GM19025 (cell line): ENCODE data around the gene PCBP2.
"Not testable (repeated sequence)": the region's sequence is repeated elsewhere in the genome, so short reads cannot be mapped to it uniquely, and the experiment has no call there.

Source experiments
- ATAC-seq: cut with Tn5 transposase; IDR thresholded peaks from one replicate; pipeline ENCODE4 v1.9.1; 2021; ENCODE audit warnings: mild to moderate bottlenecking, low read depth, moderate library complexity; ENCODE audit not compliant: unreplicated experiment

The PCBP2 gene

DNA sequence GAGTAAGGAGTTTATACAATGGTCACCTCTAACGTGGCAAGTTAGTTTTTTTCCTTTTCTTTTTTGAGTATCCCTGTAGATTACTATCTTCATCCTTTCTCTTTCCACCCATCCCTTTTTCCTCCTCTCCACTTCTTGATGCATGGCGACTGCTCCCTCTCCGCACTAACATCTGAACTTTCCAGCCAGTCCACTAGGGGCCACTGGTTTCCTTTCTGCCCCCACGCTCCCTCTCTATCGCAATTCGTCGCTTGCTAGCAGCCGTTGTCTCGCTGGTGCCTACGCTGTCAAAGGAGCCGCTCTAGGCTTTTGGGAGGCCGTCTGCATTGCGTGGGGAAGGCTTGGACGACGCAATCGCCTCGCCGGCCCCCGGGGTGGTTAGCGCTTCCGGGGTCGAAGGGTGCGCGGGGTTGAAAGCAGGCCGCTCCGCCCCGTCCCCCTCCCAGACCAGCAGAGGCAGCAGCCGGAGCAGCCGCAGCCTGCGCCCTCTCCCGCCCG, at the start of gene PCBP2:
Gene PCBP2, plus strand, starts transcription at position 442 of the 498 bp plus-strand sequence. CDS start 2,699 bp downstream, outside the sequence.
- peak; percentile 95 for ATAC-seq

DNA sequence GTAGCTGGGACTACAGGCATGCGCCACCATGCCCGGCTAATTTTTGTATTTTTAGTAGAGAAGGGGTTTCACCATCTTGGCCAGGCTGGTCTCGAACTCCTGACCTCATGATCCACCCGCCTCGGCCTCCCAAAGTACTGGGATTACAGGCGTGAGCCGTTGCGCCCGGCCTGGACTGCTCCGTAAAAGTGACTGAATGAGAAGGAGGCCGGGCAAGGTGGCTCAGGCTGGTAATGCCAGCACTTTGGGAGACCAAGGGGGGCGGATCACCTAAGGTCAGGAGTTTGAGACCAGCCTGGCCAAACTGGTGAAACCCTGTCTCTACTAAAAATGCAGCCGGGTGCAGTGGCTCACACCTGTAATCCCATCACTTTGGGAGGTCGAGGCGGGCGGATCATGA, 49.6 kb upstream of the PCBP2 start:
- ATAC-seq: not testable (repeated sequence)

DNA sequence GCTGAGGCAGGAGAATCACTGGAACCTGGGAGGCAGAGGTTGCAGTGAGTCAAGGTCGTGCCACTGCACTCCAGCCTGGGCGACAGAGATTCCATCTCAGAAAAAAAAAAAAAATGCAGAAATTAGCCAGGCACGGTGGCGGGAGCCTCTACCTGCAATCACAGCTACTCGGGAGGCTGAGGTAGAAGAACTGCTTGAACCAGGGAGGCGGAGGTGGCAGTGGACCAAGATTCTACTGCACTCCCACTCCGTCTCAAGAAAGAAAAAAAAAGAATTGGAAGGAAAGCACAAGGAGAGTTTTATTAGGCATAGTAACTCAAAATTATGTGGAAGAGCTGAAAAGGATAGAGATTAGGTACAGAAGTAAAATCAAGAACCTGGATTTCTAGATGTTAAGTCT, 49.0 kb upstream of the PCBP2 start:
- no peak for ATAC-seq

DNA sequence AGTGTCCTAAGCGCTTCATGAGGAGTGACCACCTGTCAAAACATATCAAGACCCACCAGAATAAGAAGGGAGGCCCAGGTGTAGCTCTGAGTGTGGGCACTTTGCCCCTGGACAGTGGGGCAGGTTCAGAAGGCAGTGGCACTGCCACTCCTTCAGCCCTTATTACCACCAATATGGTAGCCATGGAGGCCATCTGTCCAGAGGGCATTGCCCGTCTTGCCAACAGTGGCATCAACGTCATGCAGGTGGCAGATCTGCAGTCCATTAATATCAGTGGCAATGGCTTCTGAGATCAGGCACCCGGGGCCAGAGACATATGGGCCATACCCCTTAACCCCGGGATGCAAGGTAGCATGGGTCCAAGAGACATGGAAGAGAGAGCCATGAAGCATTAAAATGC, 41.0 kb upstream of the PCBP2 start:
- ATAC-seq: no peak

DNA sequence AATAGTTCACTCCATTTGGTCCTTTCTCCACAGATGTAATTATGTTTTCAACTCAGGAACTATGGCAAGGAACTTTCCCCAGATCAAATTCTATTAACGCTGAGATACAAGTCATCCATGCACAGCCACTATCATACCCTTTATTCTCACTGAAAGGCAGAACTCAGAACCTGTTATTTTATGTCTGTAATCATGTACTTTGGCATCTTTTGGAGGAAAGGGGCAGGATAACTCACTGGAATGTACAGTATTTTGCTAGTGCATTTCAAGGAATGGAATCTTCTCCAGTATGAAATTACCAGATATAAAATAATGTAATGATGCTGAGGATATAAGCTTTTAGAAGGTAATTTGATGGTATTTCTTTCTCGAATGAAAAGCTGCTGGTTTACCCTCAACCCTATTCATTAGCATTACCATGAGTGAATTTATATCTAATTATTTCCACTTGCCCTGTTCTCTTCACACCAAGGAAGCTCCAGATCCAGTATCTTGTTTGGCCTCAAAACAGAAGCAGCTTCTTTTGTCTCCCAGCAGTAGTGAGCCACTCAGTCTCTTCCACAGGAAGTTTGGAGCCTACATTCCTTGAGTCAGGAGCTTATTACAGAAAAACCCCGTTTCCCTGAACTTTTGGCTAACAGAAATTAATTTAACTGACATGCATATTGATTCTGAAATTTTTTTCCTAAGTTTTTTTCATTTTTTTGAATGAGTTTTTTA, 38.3 kb upstream of the PCBP2 start:
- ATAC-seq: no peak

DNA sequence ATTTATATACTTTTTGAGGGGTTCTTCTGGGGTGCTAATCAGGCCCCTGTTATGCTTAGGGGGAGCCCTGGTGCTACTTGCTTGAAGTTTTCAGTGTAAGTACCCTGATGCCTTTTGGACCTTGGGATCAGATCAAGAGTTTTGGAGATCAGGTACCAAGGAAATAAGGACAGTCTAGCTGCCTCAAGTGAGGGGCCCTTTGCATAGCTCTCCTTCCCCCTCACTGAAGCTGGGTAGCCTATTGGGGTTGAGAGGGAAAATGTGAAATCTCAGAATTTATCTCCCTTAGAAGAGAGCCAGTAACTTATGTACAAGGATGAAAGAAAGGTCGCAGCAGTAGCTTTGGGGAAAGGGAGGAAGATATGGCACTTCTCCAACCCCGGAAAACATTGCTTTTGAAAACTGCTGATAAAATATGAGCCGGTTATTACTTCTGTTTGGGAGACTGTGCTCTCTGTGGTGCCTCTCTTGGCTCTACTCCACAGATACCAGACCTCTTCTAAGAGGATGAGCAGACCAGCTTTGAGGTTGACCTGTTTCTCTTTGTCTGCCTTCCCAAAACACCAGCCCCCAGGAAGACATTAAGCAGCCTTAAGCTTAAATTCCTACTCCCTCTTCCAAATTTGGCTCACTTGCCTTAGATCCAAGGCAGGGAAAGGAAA, 37.0 kb upstream of the PCBP2 start:
- ATAC-seq: no peak

DNA sequence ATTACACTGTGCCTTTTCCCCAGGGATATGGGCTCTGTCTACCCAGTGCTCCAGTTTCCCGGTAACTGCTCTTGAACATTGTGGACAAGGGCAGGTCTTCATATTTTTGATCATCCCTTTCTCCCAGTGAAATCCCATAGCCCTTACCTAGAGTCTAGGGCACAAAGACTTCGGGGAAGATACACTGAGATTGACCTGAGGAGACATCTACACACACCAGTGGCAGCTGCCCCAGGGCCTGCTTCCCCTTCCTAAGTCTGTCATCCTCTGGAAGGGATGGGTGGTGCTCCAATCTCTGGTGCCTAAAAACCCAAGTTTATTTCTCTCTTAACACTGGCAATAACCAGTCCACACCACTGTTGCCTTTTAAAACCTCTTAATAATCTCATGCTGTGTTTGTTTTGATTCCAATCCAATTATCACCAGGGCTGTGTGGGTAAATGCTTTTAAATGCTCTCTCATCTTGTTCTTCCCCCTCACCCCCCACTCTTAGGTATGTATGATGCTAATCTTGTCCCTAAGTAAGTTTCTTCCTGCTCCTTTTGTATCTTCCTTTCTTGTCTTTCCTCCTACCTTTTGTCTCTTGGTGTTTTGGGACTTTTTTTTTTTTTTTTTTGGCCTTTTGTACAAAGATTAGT, 36.0 kb upstream of the PCBP2 start:
- ATAC-seq: not testable (repeated sequence)

DNA sequence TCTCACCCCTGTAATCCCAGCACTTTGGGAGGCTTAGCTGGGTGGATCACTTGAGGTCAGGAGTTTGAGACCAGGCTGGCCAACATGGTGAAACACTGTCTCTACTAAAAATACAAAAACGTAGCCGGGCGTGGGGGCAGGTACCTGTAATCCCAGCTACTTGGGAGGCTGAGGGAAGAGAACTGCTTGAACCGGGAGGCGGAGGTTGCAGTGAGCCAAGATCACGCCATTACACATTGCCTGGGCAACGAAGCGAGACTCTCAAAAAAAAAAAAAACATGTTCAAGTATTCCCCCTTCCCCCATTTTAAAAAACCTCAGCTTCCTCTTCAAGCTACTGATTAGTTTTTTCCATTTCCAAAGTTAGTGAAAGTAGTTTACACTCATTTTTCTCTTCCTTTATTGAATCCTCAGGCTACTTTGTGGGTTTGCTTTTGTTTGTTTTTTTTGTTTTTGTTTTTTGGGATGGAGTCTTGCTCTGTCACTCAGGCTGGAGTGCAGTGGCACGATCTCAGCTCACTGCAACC, 34.5 kb upstream of the PCBP2 start:
- ATAC-seq: not testable (repeated sequence)

DNA sequence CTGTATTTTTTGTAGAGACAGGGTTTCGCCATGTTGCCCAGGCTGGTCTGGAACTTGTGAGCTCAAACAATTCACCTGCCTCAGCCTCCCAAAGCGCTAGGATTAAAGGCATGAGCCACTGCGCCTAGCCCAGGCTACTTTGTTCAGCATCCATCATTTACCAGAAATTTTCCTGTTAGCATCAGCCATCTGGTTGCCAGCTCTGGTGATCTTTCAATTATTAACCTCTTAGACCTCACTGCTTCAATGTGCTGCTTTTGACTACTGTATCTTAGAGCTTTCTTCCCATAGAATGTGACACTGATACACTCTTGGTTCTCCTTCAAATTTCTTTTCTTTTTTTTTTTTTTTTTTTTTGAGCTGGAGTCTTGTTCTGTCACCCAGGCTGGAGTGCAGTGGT, 33.7 kb upstream of the PCBP2 start:
- no peak for ATAC-seq

DNA sequence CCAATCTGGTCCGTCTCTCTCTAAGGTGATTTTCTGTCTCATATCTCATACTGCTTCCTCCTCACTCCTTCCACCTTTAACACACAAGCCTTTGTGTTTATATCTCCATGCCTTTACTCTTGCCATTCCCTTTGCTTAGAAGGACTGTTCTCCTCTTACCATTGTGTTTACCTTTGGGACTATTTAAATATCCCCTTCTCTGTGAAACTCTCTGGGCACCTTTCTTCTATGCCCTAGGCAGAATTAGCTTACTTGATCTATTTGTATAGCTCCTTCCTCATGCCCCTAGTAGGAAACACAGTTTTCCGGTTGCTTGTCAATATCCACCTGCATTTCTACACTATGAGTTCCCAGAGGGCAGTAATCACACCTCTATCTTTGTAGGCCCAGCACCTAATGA, 32.1 kb upstream of the PCBP2 start:
- ATAC-seq: no peak

DNA sequence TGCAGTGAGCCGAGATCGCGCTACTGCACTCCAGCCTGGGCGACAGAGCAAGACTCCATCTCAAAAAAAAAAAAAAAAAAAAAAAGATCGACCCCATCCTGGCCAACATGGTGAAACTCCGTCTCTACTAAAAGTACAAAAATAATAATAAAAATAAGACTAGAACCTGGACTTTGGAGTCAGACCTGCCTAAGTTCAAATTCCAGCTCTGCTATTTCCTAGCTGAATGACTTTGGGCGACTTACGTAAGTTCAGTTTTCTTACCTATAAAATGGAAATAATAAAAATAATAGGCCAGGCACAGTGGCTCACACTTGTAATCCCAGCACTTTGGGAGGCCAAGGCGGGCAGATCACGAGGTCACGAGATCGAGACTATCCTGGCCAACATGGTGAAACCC, 29.7 kb upstream of the PCBP2 start:
- not testable (repeated sequence) for ATAC-seq

DNA sequence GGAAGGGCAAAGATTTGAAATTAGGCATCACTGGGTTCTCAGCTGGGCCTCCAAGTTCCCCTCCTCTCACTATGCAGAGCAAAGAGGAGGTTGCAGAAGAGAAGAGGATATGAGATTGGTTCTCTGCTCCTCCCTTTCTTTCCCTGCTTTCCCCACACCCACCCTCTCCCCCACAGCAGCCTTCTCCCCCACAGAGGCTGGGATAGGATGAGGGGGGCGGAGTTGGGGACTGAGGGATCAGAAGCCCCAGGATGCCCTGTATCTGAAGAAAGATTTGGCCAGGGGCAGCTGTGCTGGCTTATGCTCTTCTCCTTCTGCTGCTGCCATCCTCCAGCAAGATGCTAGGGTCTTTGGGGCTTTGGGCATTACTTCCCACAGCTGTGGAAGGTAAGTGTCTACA, 28.3 kb upstream of the PCBP2 start, which contains the start of gene AMHR2:
Gene AMHR2, plus strand, starts transcription at position 259 of the 400 bp plus-strand sequence. Its CDS starts 80 bp downstream, at position 339.
- ATAC-seq: no peak

DNA sequence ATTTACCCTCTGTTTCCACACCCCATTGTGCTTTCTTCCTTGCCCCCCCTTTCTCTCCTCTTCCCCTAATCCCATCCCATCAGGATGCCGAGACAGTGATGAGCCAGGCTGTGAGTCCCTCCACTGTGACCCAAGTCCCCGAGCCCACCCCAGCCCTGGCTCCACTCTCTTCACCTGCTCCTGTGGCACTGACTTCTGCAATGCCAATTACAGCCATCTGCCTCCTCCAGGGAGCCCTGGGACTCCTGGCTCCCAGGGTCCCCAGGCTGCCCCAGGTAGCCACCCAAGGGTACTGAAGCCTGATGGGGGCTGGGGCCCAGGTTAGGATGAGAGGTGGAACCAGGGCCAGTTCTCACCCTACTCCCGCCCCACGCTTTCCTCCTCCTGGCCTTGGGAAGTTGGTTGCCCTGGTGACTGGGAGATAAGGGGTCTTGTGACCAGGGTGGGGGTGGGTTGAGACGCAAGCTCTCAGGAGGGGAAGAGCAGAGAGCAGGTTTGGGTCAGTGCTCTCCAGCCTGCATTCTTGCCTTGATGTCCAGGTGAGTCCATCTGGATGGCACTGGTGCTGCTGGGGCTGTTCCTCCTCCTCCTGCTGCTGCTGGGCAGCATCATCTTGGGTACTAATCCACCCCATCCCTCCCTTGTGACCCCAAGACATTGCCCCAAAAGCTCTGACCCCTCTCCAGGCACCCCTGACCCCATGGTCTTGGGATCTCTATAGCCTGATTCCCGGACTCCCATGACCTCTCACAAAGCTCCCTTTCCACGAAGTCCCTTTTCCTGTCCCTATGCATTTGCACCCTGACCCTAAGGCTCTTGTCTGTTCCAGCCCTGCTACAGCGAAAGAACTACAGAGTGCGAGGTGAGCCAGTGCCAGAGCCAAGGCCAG, 27.0 kb upstream of the PCBP2 start:
- ATAC-seq: no peak

DNA sequence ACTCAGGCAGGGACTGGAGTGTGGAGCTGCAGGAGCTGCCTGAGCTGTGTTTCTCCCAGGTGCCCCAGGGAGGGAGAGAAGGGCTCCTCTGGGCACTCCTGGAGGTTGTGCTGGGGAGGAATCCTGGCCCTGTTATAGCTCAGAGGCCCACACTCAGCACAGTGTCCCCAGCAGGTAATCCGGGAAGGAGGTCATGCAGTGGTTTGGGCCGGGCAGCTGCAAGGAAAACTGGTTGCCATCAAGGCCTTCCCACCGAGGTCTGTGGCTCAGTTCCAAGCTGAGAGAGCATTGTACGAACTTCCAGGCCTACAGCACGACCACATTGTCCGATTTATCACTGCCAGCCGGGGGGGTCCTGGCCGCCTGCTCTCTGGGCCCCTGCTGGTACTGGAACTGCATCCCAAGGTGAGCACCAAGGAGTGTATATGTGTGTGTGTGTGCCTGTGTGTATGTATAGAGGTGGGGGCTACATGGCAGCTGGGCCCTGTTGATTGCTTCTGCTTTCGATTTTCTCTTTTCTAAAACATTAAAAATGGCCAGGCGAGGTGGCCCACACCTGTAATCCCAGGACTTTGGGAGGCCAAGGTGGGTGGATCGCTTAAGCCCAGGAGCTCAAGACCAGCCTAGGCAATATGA, 26.3 kb upstream of the PCBP2 start:
- ATAC-seq: no peak

DNA sequence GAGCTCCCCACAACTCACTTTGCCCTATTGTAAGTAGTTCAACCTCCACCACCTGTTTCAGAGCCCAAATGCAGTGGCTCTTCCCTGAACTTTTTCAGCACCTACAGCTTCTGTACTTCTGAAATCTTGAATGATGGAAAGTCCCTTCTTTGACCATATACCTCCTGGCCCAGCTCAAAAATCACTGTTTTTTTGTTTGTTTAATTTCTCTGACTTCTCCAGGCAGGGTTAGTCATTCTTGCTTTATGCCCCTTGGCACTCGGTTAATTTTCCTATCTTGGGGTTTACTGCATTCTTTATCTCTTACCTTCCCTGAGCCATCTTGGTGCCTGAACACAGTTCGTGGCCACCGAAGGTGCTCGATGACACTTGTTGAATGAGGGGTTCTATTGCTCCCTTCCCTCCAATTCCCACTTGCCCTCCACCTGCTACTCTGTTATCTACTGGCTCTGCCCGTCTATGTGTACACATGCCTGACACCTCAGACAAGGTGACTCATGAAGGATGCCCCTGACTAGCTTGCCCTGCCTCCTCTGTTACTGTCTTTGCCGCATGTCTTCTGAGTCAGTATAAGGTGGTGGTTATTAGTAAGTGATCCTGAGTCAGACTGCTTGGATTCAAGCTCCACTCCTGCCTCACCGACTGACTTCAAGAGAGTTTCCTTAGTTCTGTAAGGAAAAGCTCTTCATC, 23.9 kb upstream of the PCBP2 start:
- ATAC-seq: no peak

DNA sequence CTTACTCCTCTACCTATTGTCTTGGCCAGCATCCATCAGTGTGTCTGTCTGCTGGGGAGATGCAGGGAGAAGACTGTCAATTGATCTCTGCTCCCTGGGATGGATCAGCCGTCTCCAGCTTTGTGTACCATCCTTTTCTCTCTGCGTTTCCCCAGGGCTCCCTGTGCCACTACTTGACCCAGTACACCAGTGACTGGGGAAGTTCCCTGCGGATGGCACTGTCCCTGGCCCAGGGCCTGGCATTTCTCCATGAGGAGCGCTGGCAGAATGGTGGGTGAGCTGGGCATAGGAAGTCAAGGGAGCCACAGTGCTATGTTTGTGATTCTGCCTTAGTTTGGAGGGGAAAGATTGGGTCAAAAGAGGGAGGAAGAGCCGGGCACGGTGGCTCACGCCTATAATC, 23.2 kb upstream of the PCBP2 start:
- no peak for ATAC-seq

DNA sequence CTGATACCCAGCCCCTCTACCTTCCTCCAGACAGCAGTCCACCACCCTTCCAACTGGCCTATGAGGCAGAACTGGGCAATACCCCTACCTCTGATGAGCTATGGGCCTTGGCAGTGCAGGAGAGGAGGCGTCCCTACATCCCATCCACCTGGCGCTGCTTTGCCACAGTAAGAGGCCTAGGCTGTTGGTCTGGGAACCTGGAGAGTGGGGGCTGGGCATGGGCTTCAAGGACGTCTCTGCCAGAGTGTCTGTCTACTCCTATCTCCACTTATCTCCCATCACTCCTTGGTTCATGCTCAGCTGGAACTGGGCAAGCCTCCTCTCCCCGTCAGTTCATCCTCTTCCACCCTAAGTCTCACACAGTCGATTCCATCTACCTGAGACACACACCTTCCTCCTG, 21.8 kb upstream of the PCBP2 start:
- ATAC-seq: no peak

DNA sequence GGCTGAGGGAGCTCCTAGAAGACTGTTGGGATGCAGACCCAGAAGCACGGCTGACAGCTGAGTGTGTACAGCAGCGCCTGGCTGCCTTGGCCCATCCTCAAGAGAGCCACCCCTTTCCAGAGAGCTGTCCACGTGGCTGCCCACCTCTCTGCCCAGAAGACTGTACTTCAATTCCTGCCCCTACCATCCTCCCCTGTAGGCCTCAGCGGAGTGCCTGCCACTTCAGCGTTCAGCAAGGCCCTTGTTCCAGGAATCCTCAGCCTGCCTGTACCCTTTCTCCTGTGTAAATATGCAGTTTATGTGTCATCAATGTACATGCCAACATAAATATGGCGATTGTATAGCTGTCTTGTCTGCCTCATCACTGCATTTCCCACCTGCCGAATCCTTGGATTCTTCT, 20.7 kb upstream of the PCBP2 start:
- no peak for ATAC-seq

DNA sequence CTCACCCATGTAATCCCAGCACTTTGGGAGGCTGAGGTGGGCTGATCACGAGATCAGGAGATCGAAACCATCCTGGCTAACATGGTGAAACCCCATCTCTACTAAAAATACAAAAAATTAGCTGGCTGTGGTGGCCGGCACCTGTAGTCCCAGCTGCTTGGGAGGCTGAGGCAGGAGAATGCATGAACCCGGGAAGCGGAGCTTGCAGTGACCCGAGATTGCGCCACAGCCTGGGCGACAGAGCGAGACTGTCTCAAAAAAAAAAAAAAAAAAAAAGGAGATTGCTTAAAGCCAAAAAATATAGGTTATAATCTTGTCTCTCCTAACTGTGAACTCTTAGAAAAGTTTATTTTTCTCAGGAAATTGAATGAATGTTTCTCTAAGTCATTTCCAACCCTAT, 16.6 kb upstream of the PCBP2 start:
- not testable (repeated sequence) for ATAC-seq
